NCI-H510A treated with DMSO at 0.1 percent for 48 hours (cell line): ENCODE measurements around the gene NVL.

Experiments used
- DNase-seq: peaks from one replicate; lab custom pipeline; 2025; lab: John Stamatoyannopoulos, UW

Gene NVL

GRCh38 chr1:224276771-224277487, 53.0 kb downstream of the NVL start:
- DNase-seq: no peak

GRCh38 chr1:224274970-224275626, 54.9 kb downstream of the NVL start:
- no peak for DNase-seq

GRCh38 chr1:224273641-224274040, 56.3 kb downstream of the NVL start:
- DNase-seq: no peak

GRCh38 chr1:224271106-224271505, 58.9 kb downstream of the NVL start:
- DNase-seq: no peak

- no peak for DNase-seq
These were observed 62.0 kb downstream of the NVL start for GRCh38 chr1:224267925-224268324.

GRCh38 chr1:224266915-224267856, 62.8 kb downstream of the NVL start:
- DNase-seq: no peak

GRCh38 chr1:224266105-224266914, 63.7 kb downstream of the NVL start:
- no peak for DNase-seq

- DNase-seq: no peak
These were observed 65.7 kb downstream of the NVL start for GRCh38 chr1:224264321-224264720.

GRCh38 chr1:224262373-224263054, 67.5 kb downstream of the NVL start:
- no peak for DNase-seq

GRCh38 chr1:224259986-224260385, 70.0 kb downstream of the NVL start:
- DNase-seq: no peak

GRCh38 chr1:224258351-224258750, 71.6 kb downstream of the NVL start:
- DNase-seq: no peak

GRCh38 chr1:224256640-224257039, 73.3 kb downstream of the NVL start:
- DNase-seq: no peak

- no peak for DNase-seq
These were observed 76.3 kb downstream of the NVL start for GRCh38 chr1:224253721-224254120.

GRCh38 chr1:224252479-224252878, 77.5 kb downstream of the NVL start:
- DNase-seq: no peak

- no peak for DNase-seq
These were observed 78.2 kb downstream of the NVL start for GRCh38 chr1:224251741-224252146.

- DNase-seq: no peak
These were observed 84.8 kb downstream of the NVL start for GRCh38 chr1:224245188-224245587.

GRCh38 chr1:224238756-224239155, 91.2 kb downstream of the NVL start:
- DNase-seq: no peak

- DNase-seq: no peak
These were observed 91.8 kb downstream of the NVL start for GRCh38 chr1:224238212-224238611.

GRCh38 chr1:224237119-224237881, 92.7 kb downstream of the NVL start:
- no peak for DNase-seq

GRCh38 chr1:224235813-224236493, 94.0 kb downstream of the NVL start:
- no peak for DNase-seq
